GM21717 (cell line): ENCODE data around the gene PIGH.

Experiments
- ATAC-seq: cut with Tn5 transposase; IDR thresholded peaks from one replicate; pipeline ENCODE4 v1.9.1; 2021; ENCODE audit warnings: mild to moderate bottlenecking, moderate library complexity; ENCODE audit not compliant: unreplicated experiment

PIGH gene

DNA sequence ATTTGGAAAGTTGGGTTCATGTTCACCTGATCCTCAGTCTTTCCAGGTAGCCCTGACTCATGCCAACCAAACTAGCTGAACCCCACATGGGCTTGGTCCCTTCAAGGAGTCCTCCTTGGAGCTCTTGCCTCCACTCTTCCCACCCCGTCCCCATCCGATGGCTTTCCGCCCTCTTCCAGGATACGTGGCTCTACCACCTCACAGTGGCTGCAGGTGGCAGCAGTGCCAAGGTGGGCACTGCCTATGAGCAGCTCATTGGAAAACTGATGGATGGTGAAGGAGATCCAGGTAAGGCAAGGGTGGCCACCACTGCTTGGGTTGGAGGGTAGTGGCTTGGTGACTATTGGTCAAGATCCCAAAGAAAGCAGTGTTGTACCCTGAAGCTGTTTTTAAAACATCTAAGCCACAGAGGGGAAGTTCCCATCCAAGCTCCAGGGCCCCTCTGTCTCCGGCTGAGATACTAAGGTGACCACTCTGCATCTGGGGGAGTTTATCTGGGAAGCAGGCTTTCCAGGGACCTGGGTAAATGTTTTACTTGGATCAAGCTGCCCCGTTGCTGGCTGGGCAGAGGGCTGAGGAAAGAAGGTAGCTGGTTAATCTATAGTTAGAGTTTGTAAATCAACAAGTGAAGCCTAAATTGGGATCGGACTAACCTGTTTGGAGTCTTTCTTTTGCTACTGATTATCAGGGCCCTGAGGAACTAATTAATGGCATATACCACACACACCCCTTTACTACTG lies 23.7 kb downstream of the PIGH start:
- no peak for ATAC-seq

DNA sequence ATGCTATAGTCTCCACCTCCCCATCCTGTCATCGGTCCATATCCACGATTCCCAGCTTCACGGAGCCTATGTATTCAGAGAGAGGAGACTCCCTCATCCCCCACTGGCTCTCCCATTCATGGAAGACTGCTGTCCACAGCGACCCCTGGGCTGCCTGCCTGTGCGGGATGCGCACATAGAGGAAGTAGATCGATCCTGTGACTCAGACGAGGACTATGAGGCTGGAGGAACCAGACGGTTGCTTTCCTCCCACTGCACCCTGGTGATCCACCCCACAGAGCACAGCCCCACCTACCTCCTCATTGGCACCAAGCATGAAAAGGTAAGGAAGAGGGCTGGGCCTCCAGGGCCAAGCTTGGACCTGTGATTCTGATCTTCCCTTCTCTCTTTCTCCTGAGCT lies 24.4 kb downstream of the PIGH start:
- no peak for ATAC-seq

DNA sequence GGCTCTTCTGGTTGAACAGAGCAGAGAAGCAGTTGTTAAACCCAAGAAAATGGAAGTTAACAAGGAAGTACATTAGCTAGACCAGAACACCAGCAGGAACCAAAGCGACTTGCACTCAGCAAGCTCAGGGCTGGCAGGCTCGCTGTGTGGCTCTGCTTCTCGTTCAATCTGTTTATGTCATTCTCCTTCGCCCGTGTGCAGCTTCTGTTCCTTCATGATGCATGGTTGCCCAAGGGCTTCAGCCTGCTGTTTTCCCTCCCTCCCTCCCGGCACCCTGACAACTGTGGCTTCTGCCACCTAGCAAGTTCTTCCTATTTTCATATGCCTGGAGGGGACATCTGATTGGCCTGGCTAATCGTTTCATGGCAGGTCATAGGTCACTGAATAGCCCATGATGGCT lies 25.3 kb downstream of the PIGH start:
- ATAC-seq, result no peak

DNA sequence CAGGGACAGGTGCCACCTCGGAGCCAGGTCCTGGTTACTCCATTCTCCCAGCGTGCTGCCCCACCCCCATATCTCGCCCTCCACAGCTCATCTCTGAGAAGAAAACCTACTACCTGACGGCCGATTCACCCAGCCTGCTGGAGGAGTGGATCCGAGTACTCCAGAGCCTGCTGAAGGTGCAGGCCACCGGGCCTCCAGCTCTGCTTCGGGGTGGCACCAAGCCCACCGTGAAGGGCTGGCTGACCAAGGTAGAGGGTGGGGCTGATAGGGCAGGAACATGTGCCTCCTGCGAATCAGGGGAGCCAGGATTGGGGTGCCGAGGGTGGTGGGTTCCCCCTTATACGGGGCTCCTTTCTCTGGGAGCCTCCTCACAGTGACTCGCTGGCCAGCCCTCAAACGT lies 25.9 kb downstream of the PIGH start:
- ATAC-seq, result no peak

DNA sequence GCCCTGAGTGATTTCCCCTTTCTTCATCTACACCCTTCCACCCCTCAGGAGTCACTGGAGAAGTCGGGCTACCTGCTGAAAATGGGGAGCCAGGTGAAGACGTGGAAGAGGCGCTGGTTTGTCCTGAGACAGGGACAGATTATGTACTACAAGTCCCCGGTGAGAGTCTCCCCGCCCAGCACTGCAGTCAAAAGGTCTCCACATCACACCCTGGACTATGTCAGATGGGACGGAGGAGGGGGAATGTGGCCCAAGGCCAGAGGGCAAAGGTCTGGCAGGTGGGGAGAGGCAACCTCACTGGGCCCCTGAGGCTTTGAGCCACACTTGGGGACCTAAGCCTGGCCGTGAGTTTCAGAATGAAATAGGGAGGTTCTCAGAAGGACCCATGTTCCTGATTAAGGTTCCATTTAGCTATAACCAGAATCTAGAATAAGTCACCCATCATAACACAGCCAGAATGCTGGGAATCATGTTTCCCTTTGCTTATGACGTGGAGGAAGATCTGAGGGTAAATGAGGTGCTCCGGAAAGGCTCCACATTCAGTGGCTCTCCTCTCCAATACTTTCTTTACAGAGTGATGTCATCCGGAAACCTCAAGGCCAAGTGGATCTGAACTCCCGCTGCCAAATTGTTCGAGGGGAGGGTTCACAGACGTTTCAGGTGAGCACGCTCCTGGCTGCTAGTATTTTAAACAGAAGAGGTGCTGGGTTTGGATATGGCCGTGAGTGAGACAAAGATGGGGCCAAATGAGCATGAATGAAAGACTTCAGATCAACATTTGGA lies 26.6 kb downstream of the PIGH start:
- no peak for ATAC-seq

DNA sequence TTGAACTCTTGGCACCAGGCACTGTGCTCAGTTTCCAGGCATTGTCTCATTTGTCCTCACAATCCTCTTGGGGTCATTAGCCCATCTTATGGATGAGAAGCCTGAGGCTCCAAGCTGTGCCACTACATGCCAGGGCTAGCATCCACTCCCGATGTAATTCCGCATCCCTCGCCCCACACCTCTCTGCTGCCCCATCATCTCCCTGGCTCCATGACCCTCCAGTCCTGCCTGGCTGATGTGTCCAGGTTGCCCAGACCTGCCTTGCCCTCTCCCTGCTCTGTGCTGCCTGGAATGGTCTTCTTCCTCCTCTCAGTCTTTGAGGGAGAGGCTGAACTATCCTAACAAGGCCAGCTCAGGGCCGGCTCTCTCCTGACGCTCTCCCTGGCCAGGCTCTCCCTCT lies 27.5 kb downstream of the PIGH start:
- ATAC-seq, result no peak

DNA sequence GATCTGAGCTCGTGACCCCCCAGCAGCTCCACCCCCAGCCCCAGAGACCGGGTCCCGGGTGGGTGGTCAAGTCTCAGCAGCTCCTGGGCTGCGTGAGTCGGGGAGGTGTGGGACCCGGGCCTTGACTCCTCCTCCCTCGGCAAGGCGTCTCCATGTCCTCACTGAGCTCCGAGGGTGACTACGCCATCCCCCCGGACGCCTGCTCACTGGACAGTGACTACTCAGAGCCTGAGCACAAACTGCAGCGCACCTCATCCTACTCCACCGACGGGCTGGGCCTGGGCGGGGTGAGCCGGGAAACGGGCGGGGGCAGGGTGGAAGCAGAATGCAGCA lies 28.1 kb downstream of the PIGH start:
- no peak for ATAC-seq

DNA sequence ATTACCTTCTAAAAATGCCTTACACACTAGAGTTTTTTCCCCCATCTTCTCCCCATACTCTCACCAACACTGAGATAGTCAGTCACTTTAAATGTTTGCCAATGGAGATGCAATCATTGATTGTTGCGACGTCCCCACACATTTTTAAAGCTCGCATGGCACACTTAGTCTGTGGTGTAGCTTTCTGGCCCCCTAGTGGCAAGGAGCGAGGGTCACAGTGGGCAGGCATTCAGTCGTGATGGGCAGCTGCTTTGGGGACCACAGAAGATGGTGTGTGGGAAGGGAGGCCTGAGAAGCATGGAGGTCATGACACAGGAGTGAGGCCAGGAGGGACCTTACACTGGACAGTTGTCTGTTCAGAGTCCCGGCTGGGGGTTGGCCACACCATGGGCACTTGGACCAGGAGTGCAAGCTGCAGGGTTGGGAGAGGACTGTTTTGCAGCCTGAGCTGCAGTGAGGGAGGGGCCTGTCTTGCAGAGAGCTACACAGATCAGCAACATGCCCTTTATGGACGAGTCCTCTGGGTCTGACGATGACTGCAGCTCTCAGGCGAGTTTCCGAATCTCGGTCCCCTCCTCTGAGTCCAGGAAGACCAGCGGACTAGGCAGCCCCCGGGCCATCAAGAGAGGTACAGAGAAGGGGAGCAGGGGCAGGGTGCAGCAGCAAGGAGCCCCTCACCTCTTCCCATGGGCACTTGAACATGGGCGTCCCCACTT lies 28.6 kb downstream of the PIGH start:
- no peak for ATAC-seq

DNA sequence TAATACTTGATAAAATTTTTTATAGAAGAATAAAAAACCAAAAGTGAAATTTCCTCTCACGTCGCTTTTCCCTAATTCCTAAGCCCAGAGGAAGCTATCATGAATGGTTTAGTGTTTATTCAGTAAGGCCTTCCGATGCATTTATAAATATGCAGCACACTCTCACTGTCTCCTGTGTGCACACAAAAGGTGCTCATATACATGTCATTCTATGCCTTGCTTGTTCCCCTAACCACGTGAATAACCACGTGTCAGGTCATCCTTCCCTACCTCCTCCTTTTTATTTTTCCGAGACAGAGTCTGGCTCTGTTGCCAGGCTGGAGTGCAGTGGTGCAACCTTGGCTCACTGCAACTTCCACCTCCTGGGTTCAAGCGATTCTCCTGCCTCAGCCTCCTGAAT lies 29.6 kb downstream of the PIGH start:
- ATAC-seq, result no peak

DNA sequence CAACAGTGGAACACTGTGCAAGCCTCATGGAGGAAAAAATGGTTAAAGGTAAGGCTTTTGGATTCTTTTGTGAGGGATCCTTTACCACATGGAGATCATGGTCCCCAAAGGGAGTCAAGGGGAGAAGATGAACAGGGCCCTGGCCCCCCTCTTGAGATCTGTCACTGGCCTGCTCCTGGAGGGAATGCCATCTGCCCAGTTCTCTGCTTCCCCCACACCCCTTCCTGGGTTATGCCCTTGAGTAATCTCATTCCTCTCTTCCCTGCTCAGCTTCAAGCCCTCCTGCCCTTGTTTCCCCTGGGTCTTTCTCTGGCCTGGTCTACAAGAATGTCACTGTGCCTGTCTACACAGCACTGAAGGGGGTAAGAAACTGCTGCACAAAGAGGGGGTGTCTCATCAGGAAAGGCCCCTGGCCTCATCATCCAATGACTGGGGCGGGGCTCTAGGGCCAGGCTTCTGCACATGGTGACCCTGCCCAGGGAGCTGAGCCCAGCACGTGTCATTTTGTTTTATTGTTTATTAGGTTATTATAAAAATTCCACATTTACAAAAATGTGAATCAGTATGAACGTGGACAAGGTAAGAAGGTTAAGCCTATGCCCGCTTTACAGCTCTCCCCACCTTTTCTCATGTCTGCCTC lies 30.3 kb downstream of the PIGH start:
- no peak for ATAC-seq

DNA sequence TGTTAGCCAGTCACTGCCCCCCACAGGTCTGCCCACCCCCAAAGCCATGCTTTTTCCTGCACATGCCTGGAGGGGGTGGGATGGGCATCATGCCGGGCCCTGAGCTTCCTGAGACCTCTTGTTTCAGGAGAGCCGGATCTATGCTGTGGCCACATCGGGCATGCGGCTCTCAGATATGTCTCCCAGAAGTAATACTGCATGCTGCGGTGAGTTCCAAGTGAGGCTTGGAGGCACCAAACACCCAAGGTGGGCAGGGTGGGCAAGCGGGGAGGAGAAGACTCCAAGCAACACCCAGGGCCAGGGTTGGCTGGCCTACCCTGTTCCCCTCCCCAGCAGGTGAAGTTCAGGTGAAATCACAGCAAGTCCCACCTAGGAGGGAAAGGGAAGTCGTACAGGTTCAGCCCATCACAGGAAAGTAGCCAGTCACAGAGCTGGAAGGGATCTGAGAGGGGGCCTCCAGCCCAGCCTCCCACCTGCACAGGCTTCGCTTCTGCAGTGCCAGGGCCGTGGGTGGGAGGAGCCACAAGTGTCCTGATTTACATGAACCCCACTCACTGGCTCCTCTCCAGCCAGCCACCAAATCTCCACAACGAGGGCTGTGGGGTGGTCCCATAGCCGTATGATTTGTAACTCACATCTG lies 30.9 kb downstream of the PIGH start:
- ATAC-seq, result no peak

DNA sequence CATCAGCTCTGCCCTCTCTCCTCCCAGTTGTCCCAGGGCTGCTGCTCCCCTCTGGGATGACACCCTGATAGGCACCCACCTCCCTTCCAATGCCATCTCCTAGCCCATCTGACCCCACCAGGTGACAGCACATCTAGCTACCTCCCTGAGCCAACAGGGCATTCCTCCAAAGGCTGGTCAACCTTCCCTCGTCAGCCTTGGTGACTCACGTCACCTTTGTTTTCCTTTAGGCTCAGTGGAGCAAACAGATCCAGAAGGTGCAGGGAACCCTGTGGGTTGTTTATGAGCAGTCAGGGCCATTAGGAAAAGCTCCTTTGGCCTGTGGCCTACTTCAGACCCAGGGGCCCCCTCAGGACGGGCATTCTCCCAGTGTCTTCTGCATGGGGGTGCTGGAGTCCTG lies 32.4 kb downstream of the PIGH start:
- ATAC-seq, result no peak

DNA sequence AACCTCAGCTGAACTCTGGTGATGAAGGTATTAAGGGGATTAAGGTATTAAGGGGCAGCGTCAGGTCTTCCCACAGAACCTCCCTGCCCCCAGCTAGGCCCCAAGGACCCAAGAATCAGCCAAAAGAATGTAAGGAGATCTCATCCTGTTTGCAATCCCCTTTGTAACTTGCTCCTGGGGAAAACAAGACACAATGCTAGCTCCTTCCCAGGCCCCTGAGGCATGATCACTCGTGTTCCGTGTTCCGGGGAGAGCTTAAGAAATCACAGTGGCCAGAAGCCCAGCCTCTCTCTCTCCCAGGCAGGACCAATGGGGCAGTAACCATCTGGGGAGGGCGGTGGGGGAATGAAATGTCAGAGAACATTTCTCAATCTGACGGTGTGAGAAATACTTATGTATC lies 33.2 kb downstream of the PIGH start:
- no peak for ATAC-seq

DNA sequence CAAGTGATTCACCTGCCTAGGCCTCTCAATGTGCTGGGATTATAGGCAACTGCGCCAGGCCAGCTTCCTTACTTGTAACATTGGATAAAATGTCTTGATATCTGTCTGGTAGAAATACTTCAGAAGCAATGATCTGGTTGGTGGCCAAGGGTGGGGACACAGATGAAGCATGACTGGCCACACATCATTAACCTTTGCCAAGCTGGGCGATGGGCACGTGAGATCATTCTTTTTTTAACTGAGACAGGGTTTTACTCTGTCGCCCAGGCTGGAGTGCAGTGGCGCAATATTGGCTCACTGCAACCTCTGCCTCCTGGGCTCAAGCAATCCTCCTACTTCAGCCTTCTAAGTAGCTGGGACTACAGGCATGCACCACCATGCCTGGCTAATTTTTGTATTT lies 35.8 kb downstream of the PIGH start:
- ATAC-seq, result no peak

DNA sequence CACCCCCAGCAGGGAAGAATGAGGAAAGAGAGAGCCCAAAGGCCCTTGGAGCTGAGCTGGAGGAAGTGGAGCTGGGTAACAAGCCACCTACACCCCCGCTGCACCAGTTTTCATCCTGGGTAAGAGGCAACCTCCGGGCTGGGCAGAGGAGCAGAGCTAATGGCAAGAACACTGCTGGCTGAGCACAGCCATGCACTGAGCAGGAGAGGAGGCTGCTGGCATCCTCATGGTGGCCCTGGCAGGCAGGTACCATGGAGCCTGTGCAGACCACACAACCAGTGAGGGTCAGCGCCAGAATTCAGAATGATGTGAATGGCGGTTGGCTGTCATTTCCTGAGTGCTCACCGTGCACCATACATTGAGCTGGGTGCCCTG lies 37.3 kb downstream of the PIGH start:
- ATAC-seq, result no peak

DNA sequence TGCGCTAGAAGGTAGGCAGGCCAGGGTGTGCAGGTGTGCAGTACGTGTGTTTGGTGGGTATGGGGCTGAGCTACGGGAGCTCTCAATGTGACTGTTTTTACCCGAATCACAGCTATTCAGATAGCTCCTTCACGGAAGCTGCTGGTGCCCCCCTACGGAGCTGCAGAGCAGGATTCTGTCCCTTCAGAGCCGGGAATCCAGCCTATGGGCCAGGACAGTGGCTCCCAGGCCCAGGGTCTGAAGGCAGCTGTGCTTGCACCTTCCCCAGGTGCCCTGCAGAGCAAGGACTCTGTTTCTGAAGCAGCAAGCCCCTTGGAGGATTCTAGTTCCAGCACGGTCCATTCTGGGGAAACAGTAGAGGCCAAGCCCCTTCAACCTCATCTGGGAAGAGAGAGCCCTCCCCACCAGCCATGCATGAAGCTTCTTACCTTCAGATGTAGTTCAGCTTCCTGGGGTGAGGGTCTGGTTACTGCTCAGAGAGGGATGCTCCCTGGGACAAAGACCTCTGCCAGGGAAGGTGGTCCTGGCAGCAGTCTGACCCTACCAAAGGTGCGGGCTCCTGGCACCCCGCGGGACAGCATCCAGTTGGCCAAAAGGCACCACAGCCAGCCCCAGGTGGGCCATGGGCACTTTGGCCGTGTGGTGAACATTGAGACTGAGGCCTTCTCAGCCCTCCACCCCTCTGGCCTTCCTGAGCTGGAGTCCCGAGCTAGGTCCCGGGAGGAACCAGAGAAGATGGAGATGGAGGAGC lies 37.9 kb downstream of the PIGH start:
- no peak for ATAC-seq

DNA sequence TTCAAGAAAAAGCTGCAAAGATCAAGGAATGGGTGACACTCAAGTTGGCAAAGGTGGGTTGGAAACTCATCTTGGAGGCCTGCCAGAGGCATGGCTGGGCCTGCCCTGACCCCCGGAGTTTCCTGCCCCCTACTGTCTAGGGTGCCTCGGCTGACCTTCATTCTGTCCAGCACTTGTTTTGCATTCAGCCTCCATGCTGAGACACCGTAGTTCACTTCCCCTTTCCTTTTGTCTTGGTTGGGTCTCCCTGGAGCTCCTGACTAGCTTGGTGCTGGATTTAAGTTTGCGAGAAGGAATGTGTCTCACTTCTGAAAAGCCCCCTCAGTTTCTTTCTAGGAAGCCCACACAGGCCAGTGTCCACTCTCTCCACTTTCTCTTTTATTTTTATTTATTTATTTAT lies 40.4 kb downstream of the PIGH start:
- ATAC-seq, result no peak

DNA sequence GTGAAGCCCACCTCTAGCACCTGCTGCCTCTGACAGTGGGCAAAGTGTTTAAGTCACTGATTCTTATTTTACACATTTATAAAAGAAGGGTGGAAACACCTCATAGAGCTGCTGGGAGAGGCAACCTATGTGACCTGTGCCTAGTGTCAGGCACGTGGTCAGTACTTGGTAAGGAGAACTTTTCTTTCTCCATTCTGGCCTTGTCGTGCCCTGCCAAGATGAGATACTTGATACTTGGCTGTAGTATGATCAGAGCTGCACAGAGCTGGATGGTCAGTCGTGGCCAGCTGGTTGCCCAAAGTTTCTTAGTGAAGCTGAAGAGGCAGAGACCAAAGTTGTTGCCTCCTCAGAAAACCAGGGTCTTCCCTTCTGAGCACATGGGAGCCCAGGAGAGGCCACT lies 42.4 kb downstream of the PIGH start:
- no peak for ATAC-seq

DNA sequence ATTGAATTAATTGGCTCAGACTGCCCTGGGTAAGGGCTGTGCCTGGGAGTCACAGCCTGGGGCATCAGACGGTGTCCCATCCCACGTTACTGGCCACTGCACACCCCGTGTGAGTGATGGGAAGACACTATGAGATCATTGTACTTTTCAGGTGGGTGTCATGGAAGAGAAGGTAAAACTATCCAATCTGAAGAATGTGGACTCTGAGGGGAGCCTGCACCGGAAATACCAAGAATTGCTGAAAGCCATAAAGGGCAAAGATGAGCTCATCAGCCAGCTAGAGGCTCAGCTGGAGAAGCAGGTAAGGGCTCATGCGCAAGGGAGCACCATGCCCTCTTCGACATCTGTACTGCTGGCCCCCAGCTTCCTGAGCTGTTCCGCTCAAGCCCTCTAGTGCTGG lies 43.0 kb downstream of the PIGH start:
- ATAC-seq, result no peak

DNA sequence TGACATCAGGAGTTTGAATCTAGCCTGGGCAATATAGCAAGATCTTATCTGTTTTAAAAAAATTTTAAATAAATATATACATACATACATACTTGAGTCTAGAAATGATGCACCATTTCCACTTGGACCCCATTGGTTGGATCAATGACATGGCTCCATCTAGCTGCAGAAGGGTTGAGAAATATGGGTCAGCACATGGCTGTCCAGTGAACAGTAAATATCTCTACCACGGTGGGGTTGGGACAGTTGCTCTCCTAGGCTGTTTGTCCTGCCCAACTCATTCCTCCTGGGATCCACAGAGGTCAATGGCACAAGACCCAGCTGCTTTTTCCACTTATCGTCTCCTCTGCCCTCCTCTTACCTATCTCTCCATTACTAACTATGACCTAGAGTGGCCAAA lies 43.4 kb downstream of the PIGH start:
- ATAC-seq, result no peak
